Measurements from ENCODE around the gene KIF11.

KIF11 gene

DNA sequence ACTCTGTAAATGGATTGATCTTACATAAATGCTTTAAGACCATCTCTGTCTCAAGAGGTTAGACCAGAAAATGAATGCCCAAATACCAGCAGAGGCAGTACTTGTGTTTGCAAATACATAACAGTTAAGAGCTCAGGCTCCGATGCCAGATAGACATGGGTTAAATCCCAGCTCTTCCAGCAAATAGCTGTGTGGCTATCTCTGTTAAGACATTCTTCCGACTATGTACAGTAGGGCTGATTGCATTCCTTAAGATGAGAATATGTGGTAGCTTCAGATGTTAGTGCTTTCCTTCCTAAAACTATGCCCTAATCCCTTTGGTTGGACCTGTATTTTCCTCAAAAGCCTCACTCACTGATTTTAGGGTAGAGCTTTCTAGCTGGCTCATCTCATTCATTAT is 21.3 kb upstream of the KIF11 start:
- ChIA-PET CTCF (interaction anchor here (1.1 to 11.6 kb wide), 7 partner anchors 9 to 314 kb away, joined by 3 to 150 read pairs (median 7); no protein-coding TSS in a partner anchor), POLR2A (interaction anchor here (0.9 kb wide), 1 partner anchor 11 kb away, joined by 3 read pairs; no protein-coding TSS in a partner anchor)
- TF ChIP-seq, protein P1, sequence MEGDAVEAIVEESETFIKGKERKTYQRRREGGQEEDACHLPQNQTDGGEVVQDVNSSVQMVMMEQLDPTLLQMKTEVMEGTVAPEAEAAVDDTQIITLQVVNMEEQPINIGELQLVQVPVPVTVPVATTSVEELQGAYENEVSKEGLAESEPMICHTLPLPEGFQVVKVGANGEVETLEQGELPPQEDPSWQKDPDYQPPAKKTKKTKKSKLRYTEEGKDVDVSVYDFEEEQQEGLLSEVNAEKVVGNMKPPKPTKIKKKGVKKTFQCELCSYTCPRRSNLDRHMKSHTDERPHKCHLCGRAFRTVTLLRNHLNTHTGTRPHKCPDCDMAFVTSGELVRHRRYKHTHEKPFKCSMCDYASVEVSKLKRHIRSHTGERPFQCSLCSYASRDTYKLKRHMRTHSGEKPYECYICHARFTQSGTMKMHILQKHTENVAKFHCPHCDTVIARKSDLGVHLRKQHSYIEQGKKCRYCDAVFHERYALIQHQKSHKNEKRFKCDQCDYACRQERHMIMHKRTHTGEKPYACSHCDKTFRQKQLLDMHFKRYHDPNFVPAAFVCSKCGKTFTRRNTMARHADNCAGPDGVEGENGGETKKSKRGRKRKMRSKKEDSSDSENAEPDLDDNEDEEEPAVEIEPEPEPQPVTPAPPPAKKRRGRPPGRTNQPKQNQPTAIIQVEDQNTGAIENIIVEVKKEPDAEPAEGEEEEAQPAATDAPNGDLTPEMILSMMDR (IDR thresholded peaks at IDR 0.05; ENCODE audit: insufficient read depth, low read length, missing control alignments): no peak
- no peak for DNase-seq (ENCODE audit: low read depth, low spot score)
- peak overlapping the region; percentile 19; the same call in 1 of the 2 replicates for H3K4me3 ChIP-seq (ENCODE audit: low read depth, low read length)

DNA sequence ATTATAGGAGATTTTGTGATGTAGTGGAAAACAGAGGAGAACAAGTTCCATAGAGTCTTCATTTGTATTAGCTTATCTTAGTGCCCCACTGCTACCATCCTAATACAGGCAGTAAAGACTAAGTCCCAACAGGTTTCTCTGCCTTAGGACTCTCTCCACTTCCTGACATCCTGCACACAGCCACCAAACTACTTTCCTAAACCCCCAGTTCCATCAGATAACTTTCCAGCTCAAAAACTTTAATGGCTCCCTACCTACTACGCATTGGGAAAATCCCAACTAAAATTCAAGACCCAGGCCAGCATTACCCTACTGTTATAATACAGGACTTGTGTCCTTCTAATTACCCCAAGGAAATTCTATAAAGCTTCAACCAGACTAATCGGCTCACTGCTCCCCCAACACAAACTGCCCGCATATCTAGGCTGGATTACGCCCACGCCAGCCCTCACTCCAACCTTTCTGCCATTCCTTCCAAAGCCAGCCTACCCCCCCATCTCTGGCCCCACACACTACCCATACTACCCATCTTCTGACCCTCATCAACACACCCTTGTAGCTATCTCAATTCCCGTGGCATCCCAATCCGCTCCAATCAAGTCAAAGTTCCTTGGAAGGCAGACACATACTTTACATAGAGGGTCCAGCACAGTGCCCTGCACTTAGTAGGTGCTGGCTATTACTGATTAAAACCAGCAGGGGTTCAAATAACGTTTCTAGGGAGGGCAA is 20.4 kb upstream of the KIF11 start:
- TF ChIP-seq, protein P1 (IDR thresholded peaks at IDR 0.05; ENCODE audit: insufficient read depth, low read length, missing control alignments): no peak
- ChIA-PET POLR2A (interaction anchor here (0.5 kb wide), 1 partner anchor 276 kb away, joined by 3 read pairs; the partner anchor contains the start of gene EXOC6), CTCF (interaction anchor here (0.9 to 11.6 kb wide), 10 partner anchors 10 to 313 kb away, joined by 3 to 150 read pairs (median 5); no protein-coding TSS in a partner anchor)
- DNase-seq (ENCODE audit: low read depth, low spot score): no peak
- H3K4me3 ChIP-seq (ENCODE audit: low read depth, low read length): peak overlapping the region; percentile 81

DNA sequence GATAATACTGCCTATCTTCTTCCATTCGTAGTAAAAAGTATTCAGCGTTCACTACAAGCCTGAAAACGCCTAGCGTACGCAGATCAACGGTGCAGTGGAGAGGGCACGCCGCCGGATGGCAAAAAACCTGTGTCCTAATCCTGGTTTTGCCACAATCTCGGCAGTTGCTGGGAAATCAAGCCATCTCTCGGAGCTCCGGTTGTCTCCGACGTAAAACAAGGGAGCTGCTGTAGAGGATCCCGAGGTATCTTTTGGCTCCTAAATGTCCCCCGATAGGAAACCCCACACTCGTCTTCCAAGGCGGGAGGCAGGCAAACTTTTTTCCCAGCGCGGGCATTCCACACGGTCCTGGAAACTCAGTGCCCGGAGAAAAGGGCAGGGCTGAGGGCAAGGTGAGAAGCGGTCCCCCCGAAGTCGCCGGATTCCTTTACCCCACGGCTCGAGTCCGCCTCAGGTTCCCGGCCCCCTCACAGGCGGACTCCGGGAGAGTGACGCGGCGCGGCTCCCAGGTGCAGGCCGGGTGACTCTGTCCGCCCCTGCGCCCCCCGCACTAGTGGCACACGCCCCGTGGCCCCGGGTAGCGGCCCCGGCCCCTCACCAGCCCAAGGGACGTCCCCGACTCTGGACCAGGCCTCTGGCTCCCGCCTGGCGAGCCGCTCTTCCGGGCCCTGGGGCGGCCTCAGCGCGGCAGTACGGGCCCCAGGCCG is 19.7 kb upstream of the KIF11 start:
- DNase-seq (ENCODE audit: low read depth, low spot score): no peak
- H3K4me3 ChIP-seq (ENCODE audit: low read depth, low read length): peak overlapping the region; percentile 81
- ChIA-PET CTCF (interaction anchor here (0.7 to 11.6 kb wide), 15 partner anchors 9 to 80 kb away, joined by 3 to 150 read pairs (median 7); no protein-coding TSS in a partner anchor), POLR2A (interaction anchor here (1.0 kb wide), 2 partner anchors 18 to 56 kb away, joined by 5 to 8 read pairs; no protein-coding TSS in a partner anchor)
- TF ChIP-seq, protein P1 (IDR thresholded peaks at IDR 0.05; ENCODE audit: insufficient read depth, low read length, missing control alignments): peak; percentile 34

DNA sequence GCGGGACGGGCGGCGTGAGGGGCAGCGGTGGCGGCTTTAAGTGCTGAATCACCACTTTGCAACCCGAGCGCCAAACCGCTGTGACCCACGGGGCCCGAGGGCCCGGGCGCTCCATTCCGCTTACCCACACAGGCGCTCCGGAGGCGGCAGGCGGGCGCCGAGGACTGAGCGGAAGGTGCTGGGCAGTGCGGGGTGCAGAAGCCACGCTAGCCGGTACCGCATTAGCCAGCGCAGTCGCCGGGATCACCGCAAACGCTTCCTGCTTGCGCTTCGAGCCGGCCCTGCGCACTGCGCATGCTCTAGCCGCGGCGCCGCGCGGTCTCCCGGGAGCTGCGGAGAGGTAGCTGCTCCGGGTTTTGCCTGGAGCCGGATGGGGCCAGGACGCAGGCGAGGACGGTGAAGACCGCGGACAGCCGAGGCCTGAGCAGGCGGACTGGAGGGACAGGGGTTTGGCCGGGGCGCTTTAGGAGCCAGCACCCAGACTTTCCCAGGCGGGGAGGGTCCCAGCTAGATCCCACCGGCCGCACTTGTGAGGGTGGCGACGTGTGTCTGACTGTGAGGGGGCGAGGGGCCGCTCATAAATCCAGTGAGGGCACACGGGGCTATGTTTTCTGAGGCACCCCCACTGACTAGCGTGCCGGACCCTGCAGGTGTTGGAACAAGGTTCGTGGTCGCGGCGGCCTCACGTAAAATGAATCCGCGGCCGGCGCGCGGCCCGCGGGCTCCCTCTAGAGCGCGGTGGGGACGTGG is 19.0 kb upstream of the KIF11 start, which contains the start of gene IDE:
Gene IDE, minus strand, starts transcription at position 296 of the 750 bp plus-strand sequence. Its CDS starts 74 bp downstream, at position 222.
- CTCF ChIA-PET: interaction anchor here (0.5 to 11.6 kb wide), 28 partner anchors 9 to 309 kb away, joined by 3 to 150 read pairs (median 6); partner anchors contain the start of gene KIF11
- POLR2A ChIA-PET: interaction anchor here (0.7 to 1.0 kb wide), 3 partner anchors 17 to 56 kb away, joined by 3 to 8 read pairs (median 5); no protein-coding TSS in a partner anchor
- DNase-seq (ENCODE audit: low read depth, low spot score): no peak
- TF ChIP-seq, protein P1 (IDR thresholded peaks at IDR 0.05; ENCODE audit: insufficient read depth, low read length, missing control alignments): peak; percentile 92
- peak within 1 kb of the TSS; percentile 81 for H3K4me3 ChIP-seq (ENCODE audit: low read depth, low read length)

DNA sequence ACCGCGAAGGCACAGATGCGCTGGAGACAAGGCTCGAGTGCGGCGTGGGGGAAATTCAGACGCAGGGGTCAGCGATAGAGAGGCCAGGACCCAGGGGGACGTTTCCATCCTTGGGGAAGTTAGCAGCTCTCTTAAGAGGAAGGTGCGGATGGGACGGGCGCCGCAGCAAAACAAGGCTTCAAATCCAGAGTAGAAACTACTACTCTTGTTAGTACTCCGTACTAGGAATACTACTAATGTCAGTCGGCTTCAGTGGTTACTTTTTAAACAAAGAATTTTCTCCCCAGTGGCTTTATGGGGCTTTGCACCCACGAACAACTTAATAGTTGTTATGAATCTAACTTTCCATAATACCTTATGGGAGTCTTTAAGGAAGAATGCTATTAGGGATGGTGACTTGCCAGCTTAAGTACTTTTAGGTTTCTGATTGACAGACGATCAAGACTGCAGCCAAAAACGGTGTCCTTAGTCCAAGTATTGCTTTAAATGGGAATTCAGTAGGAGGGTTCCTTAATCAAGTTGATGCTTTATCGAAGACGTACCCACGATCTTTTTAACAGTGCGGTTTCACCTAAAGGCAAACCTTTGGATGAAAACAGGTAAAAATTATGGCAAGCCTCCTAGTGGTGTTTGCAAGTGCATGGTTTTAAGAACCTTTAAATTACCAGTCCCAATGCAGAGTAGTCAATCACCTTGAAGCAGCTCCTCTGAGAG is 18.2 kb upstream of the KIF11 start:
- no peak for DNase-seq (ENCODE audit: low read depth, low spot score)
- POLR2A ChIA-PET: interaction anchor here (0.7 to 1.0 kb wide), 3 partner anchors 17 to 57 kb away, joined by 3 to 8 read pairs (median 5); no protein-coding TSS in a partner anchor
- CTCF ChIA-PET: interaction anchor here (0.5 to 11.6 kb wide), 30 partner anchors 8 to 308 kb away, joined by 3 to 150 read pairs (median 5); partner anchors contain the start of gene KIF11

More for the DNA sequence above, 18.2 kb upstream of the KIF11 start:
- TF ChIP-seq, protein P1 (IDR thresholded peaks at IDR 0.05; ENCODE audit: insufficient read depth, low read length, missing control alignments): no peak
- H3K4me3 ChIP-seq (ENCODE audit: low read depth, low read length): peak overlapping the region; percentile 81

Measured in AG04449 (cell line).